HG03469 (cell line): ENCODE results near the gene BAG1.

Source experiments
- ATAC-seq: cut with Tn5 transposase; IDR thresholded peaks from one replicate; pipeline ENCODE4 v1.9.1; 2021; ENCODE audit warnings: mild to moderate bottlenecking, moderate library complexity, moderate number of reproducible peaks; ENCODE audit not compliant: unreplicated experiment

The BAG1 gene

DNA sequence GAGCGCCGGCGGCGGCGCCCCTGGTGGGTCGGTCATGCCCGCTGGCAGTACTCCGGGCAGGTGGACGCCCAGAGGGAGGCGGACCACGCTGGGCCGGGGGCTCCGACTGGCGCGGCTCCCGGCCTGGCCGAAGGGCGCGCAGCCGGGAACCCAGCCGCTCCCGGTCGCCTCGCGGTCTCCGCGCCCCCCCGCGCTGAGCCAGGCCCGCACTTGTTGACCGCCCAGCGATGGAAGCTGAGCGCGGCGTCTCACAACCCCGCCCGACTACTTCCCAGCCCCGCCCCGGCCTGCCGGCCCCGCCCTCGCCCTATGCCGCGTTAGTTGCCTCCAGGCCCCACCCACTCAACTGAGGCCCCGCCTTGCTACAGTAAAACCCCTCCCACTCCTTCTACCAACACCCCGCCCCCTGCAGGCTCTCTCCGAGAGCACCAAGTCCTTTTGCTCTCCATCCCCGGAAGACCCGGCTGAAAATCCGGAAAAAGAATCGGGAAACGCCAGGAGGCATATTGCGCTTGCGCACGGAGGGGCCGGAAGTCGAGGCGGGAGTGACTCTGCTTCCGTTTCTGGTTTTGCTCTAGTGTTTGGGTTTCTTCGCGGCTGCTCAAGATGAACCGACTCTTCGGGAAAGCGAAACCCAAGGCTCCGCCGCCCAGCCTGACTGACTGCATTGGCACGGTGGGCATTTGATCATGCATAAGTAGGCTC is at the start of gene BAG1, which contains the start of gene CHMP5:
Gene BAG1 (minus strand): TSS at position 236 of the 705 bp plus-strand sequence.
Gene CHMP5 (plus strand): TSS at position 577 of the 705 bp plus-strand sequence. CDS start 30 bp downstream, at position 607.
- peak; percentile 55 for ATAC-seq

DNA sequence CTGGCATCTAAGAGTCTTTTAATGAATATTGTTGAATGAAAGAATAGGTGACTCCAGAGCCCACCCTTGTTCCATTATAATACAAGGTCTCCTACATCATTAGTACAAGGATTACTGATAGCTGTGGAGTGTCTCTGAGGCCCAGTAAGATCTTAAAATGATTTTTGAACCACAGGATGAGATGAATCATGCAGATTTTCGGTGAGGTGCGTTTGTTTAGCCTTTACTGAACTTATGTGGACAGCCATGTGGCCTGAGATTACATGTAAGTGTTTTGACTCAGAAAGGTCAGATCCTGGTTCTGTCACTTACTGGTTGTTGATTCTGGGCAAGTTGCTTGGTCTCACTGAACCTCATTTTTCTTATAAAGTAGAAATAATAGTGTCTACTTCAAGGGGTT is 47.4 kb upstream of the BAG1 start:
- ATAC-seq = no peak

DNA sequence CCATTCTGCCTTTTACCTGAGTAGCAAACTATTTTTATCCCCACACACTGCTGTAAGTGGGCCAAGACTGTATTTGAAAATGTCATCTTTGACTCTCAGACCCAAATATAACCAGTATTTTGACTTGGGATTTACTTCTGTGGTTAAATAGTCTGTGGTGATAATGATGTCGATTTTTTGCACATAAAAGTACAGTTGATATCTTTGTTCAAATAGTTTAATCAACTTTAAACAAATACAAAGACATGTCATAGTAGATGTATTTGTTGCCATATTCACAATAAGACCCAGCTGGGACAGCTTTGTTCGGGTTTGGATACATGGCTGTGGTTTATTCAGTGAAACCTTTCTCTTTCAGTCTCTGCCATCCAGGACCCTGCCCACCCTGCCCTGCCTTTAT is 46.2 kb upstream of the BAG1 start:
- no peak for ATAC-seq

DNA sequence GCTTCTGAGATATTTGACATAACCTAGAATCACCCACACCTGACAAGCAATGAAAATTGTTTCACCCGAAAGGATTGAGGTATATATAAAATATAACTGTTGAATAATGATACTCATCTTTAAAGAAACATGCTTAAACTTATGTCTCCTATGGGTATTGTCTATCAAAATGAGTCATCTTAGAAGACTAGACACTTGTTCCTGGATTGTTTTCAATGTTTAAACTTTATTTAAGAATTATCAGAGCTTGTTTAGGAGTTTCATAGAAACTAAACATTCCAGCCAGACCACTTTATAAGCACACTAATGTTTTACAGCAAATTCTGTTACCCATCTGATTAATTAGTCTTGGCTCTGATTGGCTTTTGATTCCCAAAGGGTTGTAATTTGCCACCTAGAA is 45.4 kb upstream of the BAG1 start:
- no peak for ATAC-seq

DNA sequence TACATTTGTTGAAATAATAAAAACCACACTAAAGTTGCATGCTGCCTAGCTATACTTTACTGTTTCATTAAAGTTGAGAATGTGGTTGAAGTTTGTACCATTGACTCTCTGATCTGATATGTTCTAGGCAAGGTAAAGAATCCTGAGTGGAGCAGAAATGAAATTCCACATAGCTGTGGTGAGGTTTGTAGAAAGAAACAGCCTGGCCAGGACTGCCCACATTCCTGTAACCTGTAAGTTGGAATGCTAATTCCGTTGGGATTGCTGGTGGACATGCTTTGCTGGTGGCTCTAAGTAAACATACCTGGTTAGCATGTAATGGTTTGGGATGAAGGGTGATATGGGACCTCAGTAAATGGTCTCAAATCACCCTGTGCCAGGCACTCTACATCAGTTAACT is 42.6 kb upstream of the BAG1 start:
- ATAC-seq = no peak

DNA sequence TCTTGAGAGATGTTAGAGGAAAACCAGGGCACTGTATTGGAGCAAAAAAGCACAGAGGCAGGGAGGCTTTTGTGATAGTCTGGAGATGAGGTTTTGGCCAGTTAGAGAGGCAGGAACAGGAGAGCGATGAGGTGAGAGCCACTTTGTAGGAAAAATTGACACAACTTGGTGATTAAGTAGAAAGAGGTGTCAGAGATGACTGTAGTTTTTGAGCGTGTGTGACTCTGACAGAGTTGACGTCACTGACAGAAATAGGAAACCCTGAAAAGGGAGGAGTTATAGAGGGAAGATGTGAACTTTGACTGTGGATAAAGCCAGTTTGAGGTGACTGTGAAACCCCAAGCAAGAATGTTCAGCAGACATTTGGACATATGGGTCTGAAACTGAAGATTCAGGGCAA is 41.5 kb upstream of the BAG1 start:
- ATAC-seq = no peak

DNA sequence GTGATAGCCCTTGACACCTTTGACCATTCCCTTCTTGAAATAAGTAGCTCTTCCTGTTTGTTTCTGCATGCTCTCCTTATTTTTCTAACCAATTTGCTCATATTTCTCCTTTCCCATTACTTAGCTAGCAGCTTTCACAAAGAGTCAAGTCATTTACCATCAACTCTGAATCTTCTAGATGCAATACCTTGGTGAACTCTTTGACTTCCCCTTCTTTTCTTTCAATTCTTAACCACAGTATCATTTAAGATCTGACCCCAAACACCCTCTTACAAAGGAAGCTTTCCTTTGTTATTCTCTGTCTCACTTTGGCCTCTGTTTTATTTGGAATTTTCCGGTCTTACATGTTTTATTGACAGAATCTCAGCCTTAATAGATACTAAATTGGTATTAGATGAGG is 39.9 kb upstream of the BAG1 start:
- no peak for ATAC-seq

DNA sequence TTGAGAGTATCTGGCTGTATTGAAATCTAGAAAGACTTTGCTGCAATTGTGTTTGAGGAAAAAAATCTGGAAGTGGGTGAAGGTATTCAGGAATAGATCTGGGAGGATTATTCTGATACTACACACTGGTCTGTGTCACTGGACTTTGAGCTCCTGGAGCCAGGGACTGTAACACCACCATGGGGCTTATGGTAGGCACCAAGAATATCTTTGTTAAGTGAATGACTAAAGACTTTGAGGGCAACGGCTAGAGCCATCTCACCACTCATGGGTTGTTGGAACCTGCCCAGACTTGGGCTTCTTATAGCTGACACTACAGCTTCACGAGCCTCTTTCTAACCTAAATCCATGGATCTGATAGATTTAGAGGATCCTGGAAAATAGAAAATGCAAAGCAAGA is 36.0 kb upstream of the BAG1 start:
- no peak for ATAC-seq

DNA sequence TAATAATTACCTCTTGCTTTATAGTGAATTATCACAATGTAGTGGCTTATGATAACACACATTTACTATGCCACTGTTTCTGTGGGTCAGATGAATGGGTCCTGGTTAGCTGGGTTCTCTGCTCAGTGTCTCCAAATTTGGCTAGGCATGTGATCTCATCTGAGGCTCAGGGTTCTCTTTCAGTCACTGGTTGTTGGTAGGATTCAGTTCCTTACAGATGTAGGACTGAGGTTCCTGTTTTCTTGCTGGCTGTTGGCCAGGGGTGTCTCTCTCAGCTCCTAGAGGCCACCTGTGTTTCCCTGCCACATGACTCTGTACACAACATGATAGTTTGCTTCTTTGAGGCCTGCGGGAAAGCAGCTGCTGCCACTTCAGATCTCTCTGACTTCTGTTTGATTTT is 32.9 kb upstream of the BAG1 start:
- peak; percentile 93 for ATAC-seq

DNA sequence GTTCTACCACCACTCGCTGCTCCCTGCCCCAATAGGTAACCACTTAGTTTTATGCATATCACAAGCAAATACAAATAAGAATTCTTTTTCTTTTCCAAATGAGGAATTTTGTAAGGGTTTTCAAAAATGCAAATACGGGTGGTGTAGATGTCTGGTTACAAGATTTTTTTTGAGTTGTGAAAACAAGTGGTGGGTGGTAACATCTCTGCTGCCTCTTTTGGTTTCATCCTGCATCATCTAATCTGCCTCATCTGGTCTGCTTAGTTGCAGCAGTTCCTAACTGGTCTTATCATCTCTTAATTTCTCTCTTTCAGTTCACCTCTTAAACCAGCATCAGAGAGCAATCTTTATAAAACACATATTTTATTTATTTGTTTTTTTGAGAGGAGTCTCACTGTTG is 31.1 kb upstream of the BAG1 start:
- ATAC-seq = peak; percentile 37

DNA sequence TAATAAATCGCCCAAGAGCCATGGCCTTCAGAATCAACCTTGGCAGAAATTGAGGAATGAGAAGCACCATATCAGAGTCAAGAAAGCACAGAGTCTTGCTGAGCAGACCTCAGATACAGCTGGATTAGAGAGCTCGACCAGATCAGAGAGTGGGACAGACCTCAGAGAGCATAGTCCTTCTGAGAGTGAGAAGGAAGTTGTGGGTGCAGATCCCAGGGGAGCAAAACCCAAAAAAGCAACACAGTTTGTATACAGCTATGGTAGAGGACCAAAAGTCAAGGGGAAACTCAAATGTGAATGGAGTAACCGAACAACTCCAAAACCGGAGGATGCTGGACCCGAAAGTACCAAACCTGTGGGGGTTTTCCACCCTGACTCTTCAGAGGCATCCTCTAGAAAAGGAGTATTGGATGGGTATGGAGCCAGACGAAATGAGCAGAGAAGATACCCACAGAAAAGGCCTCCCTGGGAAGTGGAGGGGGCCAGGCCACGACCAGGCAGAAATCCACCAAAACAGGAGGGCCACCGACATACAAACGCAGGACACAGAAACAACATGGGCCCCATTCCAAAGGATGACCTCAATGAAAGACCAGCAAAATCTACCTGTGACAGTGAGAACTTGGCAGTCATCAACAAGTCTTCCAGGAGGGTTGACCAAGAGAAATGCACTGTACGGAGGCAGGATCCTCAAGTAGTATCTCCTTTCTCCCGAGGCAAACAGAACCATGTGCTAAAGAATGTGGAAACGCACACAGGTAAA is 30.3 kb upstream of the BAG1 start:
- no peak for ATAC-seq

DNA sequence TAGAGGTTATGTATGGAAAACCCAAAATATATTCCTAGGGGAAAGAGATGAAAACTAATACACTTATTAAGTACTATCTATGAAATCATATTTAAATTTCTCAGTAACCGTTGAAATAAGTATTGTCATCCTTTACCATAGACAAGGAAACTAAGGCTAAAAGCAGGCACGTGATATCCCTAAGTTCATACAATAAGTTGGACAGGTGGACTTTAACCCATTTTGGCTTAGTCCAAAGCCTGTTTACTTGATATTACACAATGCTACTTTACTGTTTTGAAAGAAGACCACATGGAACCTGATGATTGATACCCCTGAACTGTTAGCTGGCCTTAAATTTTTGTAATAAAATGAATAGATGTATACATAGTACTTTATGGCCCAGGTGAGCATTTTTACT is 29.3 kb upstream of the BAG1 start:
- ATAC-seq = no peak

DNA sequence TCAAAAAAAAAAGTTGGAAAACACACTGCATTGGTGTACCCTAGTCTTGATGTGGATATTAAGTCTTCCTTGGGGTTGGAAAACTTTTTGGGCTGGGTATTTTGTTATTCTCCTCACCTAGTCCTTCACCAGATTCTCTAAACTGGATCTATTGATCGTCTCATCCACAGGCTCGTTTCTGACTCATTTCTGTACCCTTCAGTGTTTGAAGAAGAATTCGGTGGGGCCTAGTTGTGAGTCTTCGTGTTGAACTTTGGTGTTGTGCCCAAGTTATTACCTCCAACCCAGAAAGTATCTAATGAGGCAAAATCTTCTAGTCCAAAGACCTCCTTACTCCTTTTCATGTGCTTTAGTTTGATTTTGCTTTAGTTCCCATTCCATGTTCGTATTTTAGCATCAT is 27.4 kb upstream of the BAG1 start:
- ATAC-seq = no peak

DNA sequence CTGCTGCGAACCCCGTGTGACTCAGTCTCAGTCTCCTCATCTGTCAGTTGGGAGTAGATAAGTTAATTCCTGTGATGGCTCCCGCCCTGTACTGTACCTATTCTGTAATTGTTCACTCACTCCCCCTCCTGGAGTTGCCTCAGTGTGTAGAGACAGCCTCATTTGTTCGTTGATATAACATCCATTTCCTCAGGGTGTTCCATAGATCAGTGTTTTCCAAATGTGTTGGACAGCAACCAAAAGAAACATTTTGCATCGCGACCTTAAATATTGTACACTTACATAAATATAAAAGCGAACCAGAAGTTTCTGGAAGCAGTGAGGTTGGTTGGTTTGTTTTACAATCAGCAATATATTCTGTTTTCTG is 26.5 kb upstream of the BAG1 start:
- no peak for ATAC-seq

DNA sequence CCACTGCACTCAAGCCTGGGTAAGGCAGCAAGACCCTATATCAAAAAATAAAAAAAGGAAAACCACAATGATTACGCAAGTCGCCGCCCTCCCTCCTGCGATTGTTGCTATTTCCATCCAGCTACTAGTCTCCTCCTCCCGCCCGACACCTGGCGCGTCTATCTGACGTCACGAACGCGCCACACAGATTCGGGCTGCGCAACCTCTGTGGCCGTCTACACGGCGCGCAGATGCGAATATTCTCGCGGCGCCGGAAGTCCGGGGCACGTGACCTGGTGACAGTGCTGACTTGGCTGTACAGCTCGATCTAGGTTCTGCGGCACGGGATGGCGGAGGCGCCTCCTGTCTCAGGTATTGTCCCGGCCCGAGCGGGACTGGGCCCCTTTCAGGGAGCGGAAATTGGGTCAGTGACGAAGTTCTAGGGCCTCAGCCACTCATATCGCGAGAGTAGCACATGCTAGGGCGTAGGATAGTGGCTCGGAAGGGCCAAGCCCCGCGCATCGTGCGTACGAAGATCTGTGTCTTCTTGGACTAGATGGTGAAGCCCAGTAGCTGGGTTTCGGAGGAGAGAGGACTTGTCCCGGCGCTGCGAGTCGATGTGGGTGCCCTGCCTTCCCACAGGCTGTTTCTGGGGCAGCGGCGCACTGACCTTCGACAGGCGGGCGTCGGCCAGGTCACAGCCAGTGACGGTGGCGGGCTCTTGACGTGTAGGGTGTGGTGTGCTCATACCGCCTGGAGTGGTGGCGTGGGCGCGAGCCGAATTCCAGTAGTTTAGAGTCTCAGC is 25.9 kb upstream of the BAG1 start, which contains the start of gene NFX1:
Gene NFX1 (plus strand): TSS at position 270 of the 784 bp plus-strand sequence. CDS start 57 bp downstream, at position 327.
- peak; percentile 77 for ATAC-seq

DNA sequence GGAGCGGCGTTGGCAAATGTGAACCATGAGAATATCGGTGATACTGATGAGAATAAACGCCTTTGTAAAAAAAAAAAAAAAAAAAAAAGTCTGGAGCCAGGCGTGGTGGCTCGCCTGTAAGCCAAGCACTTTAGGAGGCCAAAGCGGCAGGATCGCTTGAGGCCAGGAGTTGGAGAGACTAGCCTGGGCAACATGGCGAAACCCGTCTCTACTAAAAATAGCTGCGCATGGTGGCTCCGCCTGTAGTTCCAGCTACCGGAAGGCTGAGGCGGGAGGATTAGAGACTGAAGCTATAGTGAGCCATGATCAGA is 25.4 kb upstream of the BAG1 start:
- no peak for ATAC-seq

DNA sequence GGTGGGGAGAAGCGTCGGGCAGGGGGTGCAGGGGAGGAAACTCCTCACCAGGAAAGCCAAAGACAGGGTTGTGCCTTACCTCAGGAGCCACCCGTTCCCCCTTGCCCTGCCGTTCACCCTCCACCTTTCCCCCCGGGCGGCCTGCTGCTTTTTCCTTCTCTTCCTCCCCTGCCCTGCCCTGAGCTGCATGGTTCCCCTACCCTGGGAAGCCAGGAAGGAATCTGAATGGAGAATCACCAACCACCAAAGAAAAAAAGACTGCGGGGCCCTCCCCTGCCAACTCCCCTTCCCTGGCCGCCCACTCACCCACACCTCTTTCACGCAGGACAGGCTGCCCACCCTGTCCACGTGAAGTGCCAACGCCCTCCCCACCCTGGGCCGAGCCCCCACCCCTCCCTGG is 25.0 kb upstream of the BAG1 start:
- ATAC-seq = no peak

DNA sequence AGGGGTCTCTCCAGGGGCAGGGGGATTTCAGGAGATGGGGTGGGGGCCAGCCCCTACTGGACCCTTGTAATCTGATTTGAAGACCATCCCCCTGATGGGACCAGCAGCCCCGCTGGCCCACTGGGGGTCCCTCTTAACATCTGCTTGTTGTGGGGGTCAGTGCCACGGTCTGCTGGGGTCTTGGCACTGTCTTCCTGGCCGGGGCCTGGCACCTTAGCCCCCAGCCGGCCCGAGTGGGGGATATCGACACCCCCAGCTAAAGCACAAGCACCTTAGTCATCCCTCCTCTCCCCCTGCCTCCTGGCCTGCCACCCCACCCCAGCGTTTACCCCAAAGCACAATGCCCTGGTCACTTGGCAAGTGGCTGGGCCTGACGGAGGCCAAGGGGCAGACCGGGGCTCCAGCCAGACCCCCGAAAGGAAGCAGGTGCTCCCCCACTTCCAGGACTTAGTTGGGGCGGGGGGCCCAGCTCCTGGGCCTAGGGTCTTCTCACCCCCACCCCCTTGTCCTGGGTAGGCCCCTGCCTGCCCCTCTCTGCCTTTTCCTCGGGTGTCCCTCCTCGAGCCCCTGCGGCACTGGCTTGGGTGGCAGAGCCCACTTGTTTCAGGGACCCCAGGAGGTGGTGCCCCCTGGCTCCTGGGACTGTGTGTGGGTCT is 24.4 kb upstream of the BAG1 start:
- no peak for ATAC-seq

DNA sequence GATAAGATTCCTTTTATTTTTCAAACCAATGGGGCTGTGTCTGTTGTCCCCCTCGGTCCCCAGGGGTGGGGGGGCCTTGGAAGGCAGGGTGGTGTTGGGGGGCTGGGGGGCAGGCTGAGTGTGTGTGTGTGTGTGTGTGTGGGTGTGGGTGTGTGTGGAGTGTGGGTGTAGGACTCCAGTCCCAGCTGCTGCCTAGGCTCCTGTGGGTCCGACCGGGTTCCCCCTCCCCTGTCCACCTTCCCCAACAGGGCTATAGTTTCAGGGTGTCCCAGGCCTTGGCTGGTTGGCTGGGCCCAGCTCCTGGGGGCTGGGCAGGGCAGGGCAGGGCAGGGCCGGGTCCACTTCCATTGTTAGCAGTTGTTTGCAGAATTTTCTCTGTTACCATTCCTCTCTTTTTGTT is 23.7 kb upstream of the BAG1 start:
- no peak for ATAC-seq

DNA sequence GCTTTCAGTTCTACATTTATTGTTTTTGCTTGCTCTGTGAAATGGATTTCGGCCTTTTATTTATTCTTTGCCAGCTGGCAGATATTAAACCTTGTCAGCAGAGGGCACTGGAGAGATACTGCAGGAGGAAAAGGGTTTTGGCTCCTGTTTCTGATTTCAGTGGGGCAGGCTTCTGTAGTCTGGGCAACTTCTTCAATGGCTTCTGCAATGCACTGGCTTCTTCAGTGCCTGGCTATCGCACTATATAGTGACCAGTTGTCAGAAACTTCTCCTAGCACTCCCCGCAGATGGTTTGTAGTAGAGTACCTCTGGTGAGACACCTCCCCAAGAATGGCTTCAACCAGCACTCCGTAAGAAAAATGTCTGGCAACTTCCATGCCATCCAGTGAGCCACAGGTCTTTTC is 22.6 kb upstream of the BAG1 start:
- no peak for ATAC-seq

DNA sequence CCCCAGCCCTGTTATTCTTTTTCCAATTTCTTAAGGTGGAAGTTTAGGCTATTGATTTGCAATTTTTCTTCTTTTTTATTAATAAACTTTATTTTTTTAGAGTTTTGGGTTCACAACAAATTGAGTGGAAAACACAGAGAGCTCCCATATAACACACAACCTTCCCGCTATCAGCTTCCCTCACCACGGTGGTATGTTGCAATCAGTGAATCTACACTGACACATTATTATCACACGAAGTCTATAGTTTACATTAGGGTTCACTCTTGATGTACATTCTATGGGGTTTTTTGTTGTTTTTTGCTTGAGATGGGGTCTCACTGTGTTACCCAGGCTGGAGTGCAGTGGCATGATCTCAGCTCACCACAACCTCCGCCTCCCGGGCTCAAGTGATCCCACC is 21.0 kb upstream of the BAG1 start:
- ATAC-seq = no peak
